Liver (tissue), 9 donors: ENCODE measurements around the gene FUT9. TPM values are rescaled to one million over a fixed set of nuclear protein-coding genes. Genes with fewer than 3 reads are reported as not detected.

Experiments used
- DNase-seq: peaks from one replicate; pipeline ENCODE4 v3.0.0-alpha.2; 2017; ENCODE audit warnings: low spot score
- H3K27ac ChIP-seq, 2 donors: one replicate each; pipeline ENCODE4 v1.7.0; 2013; ENCODE audit warnings: inconsistent platforms in 2 of 2, low read length in 2 of 2, control low read depth in 1 of 2, low read depth in 1 of 2, mild to moderate bottlenecking in 1 of 2
- H3K27me3 ChIP-seq, 4 donors: one replicate each; pipeline versions ENCODE4 v1.6.1 to v1.7.0; 2013; ENCODE audit warnings: low read length in 3 of 4, inconsistent platforms in 1 of 4, mild to moderate bottlenecking in 1 of 4, moderate library complexity in 1 of 4; ENCODE audit not compliant: control insufficient read depth in 4 of 4, insufficient read depth in 4 of 4
- H3K36me3 ChIP-seq, 4 donors: one replicate each; pipeline versions ENCODE4 v1.6.1 to v1.7.0; 2013; ENCODE audit warnings: low read length in 3 of 4, mild to moderate bottlenecking in 3 of 4, low read depth in 1 of 4, moderate library complexity in 1 of 4; ENCODE audit not compliant: control insufficient read depth in 4 of 4, insufficient read depth in 3 of 4
- H3K4me1 ChIP-seq, 4 donors: one replicate each; pipeline versions ENCODE4 v1.6.1 to v1.7.0; 2013; ENCODE audit warnings: low read length in 3 of 4, mild to moderate bottlenecking in 3 of 4, moderate library complexity in 1 of 4; ENCODE audit not compliant: control insufficient read depth in 4 of 4, insufficient read depth in 4 of 4
- H3K4me3 ChIP-seq, 3 donors: one replicate each; pipeline versions ENCODE4 v1.6.1 to v1.7.0; 2013; ENCODE audit warnings: low read length in 3 of 3, control low read depth in 1 of 3, low read depth in 1 of 3, mild to moderate bottlenecking in 1 of 3
- H3K9ac ChIP-seq, 2 donors: one replicate each; pipeline ENCODE4 v1.7.0; 2013; ENCODE audit warnings: low read length in 2 of 2, mild to moderate bottlenecking in 2 of 2, moderate library complexity in 2 of 2, control low read depth in 1 of 2, low read depth in 1 of 2
- H3K9me3 ChIP-seq, 4 donors: one replicate each; pipeline versions ENCODE4 v1.6.1 to v1.7.0; 2013; ENCODE audit warnings: low read length in 3 of 4; ENCODE audit not compliant: control insufficient read depth in 4 of 4
- ATF3 ChIP-seq: IDR thresholded peaks from 2 replicates; pipeline ENCODE4 v1.6.1; 2016; ENCODE audit warnings: antibody characterized with exemption
- CTCF ChIP-seq: fragments of 150-350 bp; IDR thresholded peaks from 2 replicates; pipeline ENCODE4 v1.5.1; 2017; ENCODE audit warnings: improper control_type of control experiment, low read depth, low read length; ENCODE audit not compliant: missing input control
- EGR1 ChIP-seq, 2 donors: IDR thresholded peaks; 2 replicates each; pipeline ENCODE4 v1.6.1; 2016 to 2018; ENCODE audit warnings: antibody characterized with exemption in 2 of 2, low read depth in 2 of 2
- FOXA1 ChIP-seq: IDR thresholded peaks from 2 replicates; pipeline ENCODE4 v1.6.1; 2016; ENCODE audit warnings: antibody characterized with exemption
- FOXA2 ChIP-seq: IDR thresholded peaks from 2 replicates; pipeline ENCODE4 v1.6.1; 2016; ENCODE audit warnings: antibody characterized with exemption
- HNF4G ChIP-seq: IDR thresholded peaks from 2 replicates; pipeline ENCODE4 v1.6.1; 2016; ENCODE audit warnings: antibody characterized with exemption
- MAX ChIP-seq: IDR thresholded peaks from 2 replicates; pipeline ENCODE4 v1.6.1; 2016; ENCODE audit warnings: antibody characterized with exemption
- NR2F2 ChIP-seq: IDR thresholded peaks from 2 replicates; pipeline ENCODE4 v1.6.1; 2016; ENCODE audit warnings: antibody characterized with exemption
- RAD21 ChIP-seq, 2 donors: IDR thresholded peaks; 2 replicates each; pipeline ENCODE4 v1.6.1; 2016; ENCODE audit warnings: antibody characterized with exemption in 2 of 2, mild to moderate bottlenecking in 2 of 2
- REST ChIP-seq: IDR thresholded peaks from 2 replicates; pipeline ENCODE4 v1.6.1; 2016; ENCODE audit warnings: antibody characterized with exemption, mild to moderate bottlenecking
- RXRA ChIP-seq, 2 donors: IDR thresholded peaks; 2 replicates each; pipeline ENCODE4 v1.6.1; 2017 to 2018; ENCODE audit warnings: antibody characterized with exemption in 2 of 2, mild to moderate bottlenecking in 1 of 2
- SP1 ChIP-seq: IDR thresholded peaks from 2 replicates; pipeline ENCODE4 v1.6.1; 2018; ENCODE audit warnings: antibody characterized with exemption, mild to moderate bottlenecking
- TAF1 ChIP-seq: conservative IDR thresholded peaks from 2 replicates; pipeline ENCODE4 v1.6.1; 2016; ENCODE audit warnings: antibody characterized with exemption, mild to moderate bottlenecking
- YY1 ChIP-seq: IDR thresholded peaks from 2 replicates; pipeline ENCODE4 v1.6.1; 2016; ENCODE audit warnings: antibody characterized with exemption, mild to moderate bottlenecking
- ZBTB33 ChIP-seq: IDR thresholded peaks from 2 replicates; pipeline ENCODE4 v1.6.1; 2016; ENCODE audit warnings: antibody characterized with exemption
- WGBS: extraction: QIAGEN DNeasy Blood & Tissue Kit; methylation state at CpG from one replicate; pipeline ENCODE4 v1.1.7; 2013; 5-methylcytosine and 5-hydroxymethylcytosine counted together
- polyA plus RNA-seq, 2 donors: library from polyadenylated mRNA; stranded (reverse) in 1 of 2; unstranded in 1 of 2; fragments of 200-250 nt in 1 of 2; fragments of >200 nt in 1 of 2; fragmentation: Nextera tagmentation in 1 of 2; extraction: Ambion mirVana in 1 of 2; gene quantifications; one replicate each; pipeline versions ENCODE4 v1.2.1 to v1.2.3, GENCODE V29; 2013 to 2015
- total RNA-seq, 2 donors: library from RNA; depleted of rRNA; stranded (reverse); fragments of >200 nt; gene quantifications; one replicate each; pipeline ENCODE4 v1.2.3, GENCODE V29; 2014
- donor health status: healthy.
- donor health status: healthy.
- donor health status: healthy.
- donor health status: healthy.
- donor health status: healthy.

FUT9 gene
- total and polyA plus RNA-seq, 4 donors = not detected

- no peak for DNase-seq
- H3K9me3 ChIP-seq = no peaks in the 10 kb centered on the region
- H3K4me3 ChIP-seq = no peak overlapping the region
- H3K27me3 ChIP-seq = no peaks in the 10 kb centered on the region
- no peaks in the 10 kb centered on the region for H3K4me1 ChIP-seq
- no peak overlapping the region for H3K27ac ChIP-seq
- TF ChIP-seq SP1 (no peak), HNF4G (no peak), REST (peak; percentile 97), CTCF (no peak), TAF1 (no peak), NR2F2 (no peak), FOXA2 (no peak), MAX (no peak), YY1 (no peak)
- H3K36me3 ChIP-seq = no peaks in the 10 kb centered on the region
- 26% methylated on average over 1 of the region's 1 CpG for WGBS
- H3K9ac ChIP-seq = no peak overlapping the region
These were observed 100.9 kb downstream of the FUT9 start for GRCh38 chr6:96116674-96117073.

GRCh38 chr6:96124778-96125177 is 109.0 kb downstream of the FUT9 start:
- Histone ChIP-seq H3K4me3 (no peak overlapping the region), H3K9me3 (no peaks in the 10 kb centered on the region), H3K27me3 (no peaks in the 10 kb centered on the region), H3K4me1 (no peaks in the 10 kb centered on the region), H3K9ac (no peak overlapping the region), H3K27ac (no peak overlapping the region), H3K36me3 (no peaks in the 10 kb centered on the region)
- WGBS = 42% methylated on average over 1 of the region's 1 CpG
- DNase-seq = no peak
- TF ChIP-seq RAD21 (IDR thresholded peaks at IDR 0.05) = no peak
- TF ChIP-seq YY1 = no peak
- TF ChIP-seq ZBTB33 = no peak
- TF ChIP-seq ATF3 = no peak
- TF ChIP-seq NR2F2 = no peak
- TF ChIP-seq FOXA1 = no peak
- TF ChIP-seq CTCF = no peak
- TF ChIP-seq SP1 = no peak
- TF ChIP-seq TAF1 = no peak
- TF ChIP-seq RXRA (IDR thresholded peaks at IDR 0.05) = no peak
- TF ChIP-seq MAX = no peak
- no peak for TF ChIP-seq EGR1 (IDR thresholded peaks at IDR 0.05; ENCODE audit: low read depth in 2 of 2)
- TF ChIP-seq REST = no peak
- TF ChIP-seq FOXA2 = no peak
- TF ChIP-seq HNF4G = no peak
